HG03108 (cell line): ENCODE results near the gene CDH13.

Source experiments
- ATAC-seq: cut with Tn5 transposase; IDR thresholded peaks from one replicate; pipeline ENCODE4 v1.9.1; 2021; ENCODE audit warnings: moderate library complexity; ENCODE audit not compliant: unreplicated experiment

The CDH13 gene

GRCh38 chr16:83095941-83096692 is 469.3 kb downstream of the CDH13 start:
- no peak for ATAC-seq

GRCh38 chr16:83098536-83098935 is 471.8 kb downstream of the CDH13 start:
- ATAC-seq, result no peak

GRCh38 chr16:83100679-83101078 is 473.9 kb downstream of the CDH13 start:
- ATAC-seq, result no peak

- no peak for ATAC-seq
These were observed 475.6 kb downstream of the CDH13 start for GRCh38 chr16:83102336-83102735.

- no peak for ATAC-seq
These were observed 478.7 kb downstream of the CDH13 start for GRCh38 chr16:83105279-83106077.

- ATAC-seq, result no peak
These were observed 482.8 kb downstream of the CDH13 start for GRCh38 chr16:83109490-83110125.

GRCh38 chr16:83110269-83110668 is 483.5 kb downstream of the CDH13 start:
- no peak for ATAC-seq

GRCh38 chr16:83113317-83113716 is 486.5 kb downstream of the CDH13 start:
- ATAC-seq, result no peak

GRCh38 chr16:83113811-83114210 is 487.0 kb downstream of the CDH13 start:
- ATAC-seq, result no peak

- no peak for ATAC-seq
These were observed 488.9 kb downstream of the CDH13 start for GRCh38 chr16:83115491-83116232.

- no peak for ATAC-seq
These were observed 489.6 kb downstream of the CDH13 start for GRCh38 chr16:83116274-83116892.

- no peak for ATAC-seq
These were observed 491.0 kb downstream of the CDH13 start for GRCh38 chr16:83117810-83118209.

- no peak for ATAC-seq
These were observed 491.6 kb downstream of the CDH13 start for GRCh38 chr16:83118365-83118764.

- no peak for ATAC-seq
These were observed 499.3 kb downstream of the CDH13 start for GRCh38 chr16:83125999-83126568.

- no peak for ATAC-seq
These were observed 501.3 kb downstream of the CDH13 start for GRCh38 chr16:83128041-83128440.

- no peak for ATAC-seq
These were observed 503.3 kb downstream of the CDH13 start for GRCh38 chr16:83130039-83130438.

- no peak for ATAC-seq
These were observed 507.9 kb downstream of the CDH13 start for GRCh38 chr16:83134638-83135037.

- ATAC-seq, result no peak
These were observed 509.6 kb downstream of the CDH13 start for GRCh38 chr16:83136419-83136818.

- ATAC-seq, result no peak
These were observed 510.2 kb downstream of the CDH13 start for GRCh38 chr16:83136924-83137323.

GRCh38 chr16:83137326-83137781 is 510.6 kb downstream of the CDH13 start:
- ATAC-seq, result no peak
